ENCODE results near the gene MAD1L1.

GRCh38 chr7:1802899-1803298, 429.8 kb downstream of the MAD1L1 start:
- TF ChIP-seq CTCF (IDR thresholded peaks at IDR 0.05) = no peak
- no peak for TF ChIP-seq POLR2A (IDR thresholded peaks at IDR 0.05)
